Measurements from ENCODE around the gene ANO10. TPM values are rescaled to one million over a fixed set of nuclear protein-coding genes. Genes with fewer than 3 reads are reported as not detected.

The ANO10 gene
- total and polyA plus RNA-seq, 2 of the 8 experiments (the other 6 are each of a cell fraction or from before 2014, with no cell fraction given): 38.0 to 53.2 TPM

GRCh38 chr3:43434431-43434830 is 187.4 kb downstream of the ANO10 start:
- 97% methylated on average over 2 of the region's 2 CpGs; no CpG with 5 or more reads in 1 of the 2 experiments for WGBS, 2 experiments (ENCODE audit: extremely low coverage in 1 of 2, insufficient coverage in 1 of 2, insufficient read length in 1 of 2, insufficient replicate concordance in 2 of 2, low coverage in 1 of 2, low lambda C conversion rate in 2 of 2, missing lambda C conversion rate in 1 of 2)
- Histone ChIP-seq H3K27ac (ENCODE audit: low read depth, low read length) (no peak overlapping the region), H3K23me2 (ENCODE audit: low read depth, low read length) (no peaks in the 10 kb centered on the region), H4K20me1 (replicated peaks in 1 of 2; ENCODE audit: control insufficient read depth in 1 of 2, insufficient read depth in 2 of 2, low read length in 2 of 2) (no peaks in the 10 kb centered on the region), H3K4me1 (replicated peaks in 1 of 4; ENCODE audit: control insufficient read depth in 3 of 4, insufficient read depth in 4 of 4, low read length in 3 of 4) (peaks cover 0 to 9% (median 3%) of the 10 kb centered on the region in 4 experiments; a peak in 4 of 7 replicates), H3K36me3 (ENCODE audit: control insufficient read depth in 2 of 4, insufficient read depth in 4 of 4, low read length in 3 of 4) (peaks cover 0 to 11% (median 0%) of the 10 kb centered on the region in 4 experiments; a peak in 1 of 8 replicates), H3K9ac (replicated peaks in 1 of 4; ENCODE audit: extremely low read depth in 1 of 4, low read depth in 3 of 4, low read length in 3 of 4) (no peak overlapping the region), H2BK5ac (ENCODE audit: low read depth, low read length) (no peak overlapping the region), H3K9me3 (ENCODE audit: insufficient read depth in 2 of 2, low read depth in 1 of 2, low read length in 1 of 2) (no peaks in the 10 kb centered on the region), H3K14ac (ENCODE audit: insufficient read length) (no peak overlapping the region), H3K4ac (replicated peaks; ENCODE audit: insufficient read length, low read depth, low read length) (no peak overlapping the region), H3K27me3 (replicated peaks in 1 of 4; ENCODE audit: control insufficient read depth in 3 of 4, extremely low read depth in 1 of 4, insufficient read depth in 3 of 4, low read length in 3 of 4) (no peaks in the 10 kb centered on the region), H4K5ac (ENCODE audit: insufficient read length, low read depth, low read length) (no peak overlapping the region), H2AK5ac (ENCODE audit: low read depth, low read length) (no peak overlapping the region), H3K4me2 (ENCODE audit: insufficient read depth in 1 of 2, low read depth in 2 of 2, low read length in 2 of 2) (no peak overlapping the region), H2AFZ (ENCODE audit: low read length) (no peak overlapping the region), H3K4me3 (ENCODE audit: extremely low read depth in 1 of 4, insufficient read depth in 2 of 4, low read depth in 3 of 4, low read length in 4 of 4) (no peak overlapping the region), H2BK20ac (ENCODE audit: low read length) (no peak overlapping the region), H2BK15ac (ENCODE audit: low read length) (no peak overlapping the region), H2BK120ac (replicated peaks; ENCODE audit: low read depth, low read length) (no peak overlapping the region), H3K18ac (ENCODE audit: extremely low read depth, low read length) (no peak overlapping the region), H3K79me1 (ENCODE audit: low read depth, low read length) (no peaks in the 10 kb centered on the region), H3K79me2 (ENCODE audit: control insufficient read depth in 1 of 2, insufficient read depth in 2 of 2, low read length in 2 of 2) (no peaks in the 10 kb centered on the region), H2BK12ac (ENCODE audit: low read depth, low read length) (no peak overlapping the region), H4K91ac (replicated peaks; ENCODE audit: insufficient read length, low read length) (no peak overlapping the region), H3K23ac (ENCODE audit: insufficient read length) (no peak overlapping the region), H3K56ac (replicated peaks; ENCODE audit: insufficient read length, low read depth, low read length) (no peak overlapping the region), H4K8ac (ENCODE audit: extremely low read depth, insufficient read depth, low read length) (no peak overlapping the region)
- POLR2A ChIA-PET (ENCODE audit: partially characterized antibody): no interaction called here
- DNase-seq (ENCODE audit: low read depth in 1 of 2, low spot score in 2 of 2) (no peak), FAIRE-seq (no peak)
- CTCF ChIA-PET (ENCODE audit: partially characterized antibody): no interaction called here
- TF ChIP-seq YY1 (IDR thresholded peaks at IDR 0.05; ENCODE audit: low read depth, low read length) (no peak), GTF2F1 (IDR thresholded peaks at IDR 0.05; ENCODE audit: borderline replicate concordance, low read depth, low read length) (no peak), CHD2 (IDR thresholded peaks at IDR 0.05; ENCODE audit: low read length) (no peak), EGR1 (IDR thresholded peaks at IDR 0.05; ENCODE audit: borderline replicate concordance, low read depth, low read length) (no peak), POU5F1 (IDR thresholded peaks at IDR 0.05; ENCODE audit: low read depth, low read length) (no peak), POLR2AphosphoS5 (IDR thresholded peaks at IDR 0.05; ENCODE audit: low read depth, low read length) (no peak), USF2 (IDR thresholded peaks at IDR 0.05; ENCODE audit: low read length) (no peak), EP300 (IDR thresholded peaks at IDR 0.05; ENCODE audit: borderline replicate concordance in 1 of 2, low read depth in 2 of 2, low read length in 2 of 2) (no peak), CBX5 (IDR thresholded peaks at IDR 0.05; ENCODE audit: low read depth, low read length) (no peak), ASH2L (IDR thresholded peaks at IDR 0.05; ENCODE audit: low read length) (no peak), CTBP2 (IDR thresholded peaks at IDR 0.05; ENCODE audit: borderline replicate concordance, insufficient read depth, insufficient read length, low read length) (no peak), SIX5 (IDR thresholded peaks at IDR 0.05; ENCODE audit: low read depth, low read length) (no peak), BACH1 (IDR thresholded peaks at IDR 0.05; ENCODE audit: low read length) (no peak)

Data from H1 (cell line).